CD4-positive, alpha-beta memory T cell (primary cell): ENCODE measurements around the gene LPCAT3. TPM values are rescaled to one million over a fixed set of nuclear protein-coding genes. Genes with fewer than 3 reads are reported as not detected.
A peak's percentile ranks its signal among the peaks of the same experiment; 100 is the strongest.

Source experiments
- CTCF ChIA-PET: fragments of 350-600 bp; sonication (Branson Sonifier 250); formaldehyde crosslinking; loops from one replicate; lab custom pipeline; 2021; ENCODE audit warnings: inconsistent platforms; ENCODE audit not compliant: partially characterized antibody; lab: Charles Lee
- POLR2A ChIA-PET: fragments of 350-600 bp; sonication (Branson Sonifier 250); formaldehyde crosslinking; loops from one replicate; lab custom pipeline; 2021; ENCODE audit not compliant: partially characterized antibody; lab: Charles Lee
- DNase-seq, 5 donors: peaks; one replicate each; pipeline versions ENCODE4 v3.0.0 to v3.0.0-alpha.2; 2020 to 2022; ENCODE audit warnings: mixed read lengths in 1 of 5
- H3K27ac ChIP-seq: one replicate; pipeline ENCODE4 v1.7.0; 2013; ENCODE audit warnings: low read depth, low read length
- H3K27me3 ChIP-seq: 2 replicates; pipeline ENCODE4 v1.7.0; 2013; ENCODE audit warnings: mild to moderate bottlenecking, low read length, moderate library complexity; ENCODE audit not compliant: insufficient read depth
- H3K36me3 ChIP-seq: 2 replicates; pipeline ENCODE4 v1.7.0; 2013; ENCODE audit warnings: mild to moderate bottlenecking, low read length, moderate library complexity; ENCODE audit not compliant: insufficient read depth
- H3K4me1 ChIP-seq: 2 replicates; pipeline ENCODE4 v1.7.0; 2013; ENCODE audit warnings: mild to moderate bottlenecking, low read length, moderate library complexity; ENCODE audit not compliant: insufficient read depth
- H3K4me3 ChIP-seq, 2 donors: one replicate each; pipeline ENCODE4 v1.7.0; 2013; ENCODE audit warnings: low read length in 2 of 2, mild to moderate bottlenecking in 1 of 2
- H3K9me3 ChIP-seq, 2 donors: one replicate each; pipeline ENCODE4 v1.7.0; 2013; ENCODE audit warnings: low read length in 2 of 2, control low read depth in 1 of 2; ENCODE audit not compliant: control insufficient read depth in 1 of 2
- H3K27ac Mint-ChIP-seq, 7 donors: one replicate each; pipeline ENCODE4 v1.8.0; 2020 to 2021; ENCODE audit warnings: mixed read lengths in 7 of 7, mild to moderate bottlenecking in 6 of 7, inconsistent platforms in 3 of 7, moderate library complexity in 3 of 7
- H3K27me3 Mint-ChIP-seq, 2 donors: one replicate each; pipeline ENCODE4 v1.8.0; 2020 to 2021; ENCODE audit warnings: mixed read lengths in 2 of 2
- H3K36me3 Mint-ChIP-seq, 2 donors: one replicate each; pipeline ENCODE4 v1.8.0; 2020 to 2021; ENCODE audit warnings: mixed read lengths in 2 of 2, inconsistent platforms in 1 of 2, mild to moderate bottlenecking in 1 of 2
- H3K4me1 Mint-ChIP-seq, 4 donors: one replicate each; pipeline ENCODE4 v1.8.0; 2020 to 2021; ENCODE audit warnings: mixed read lengths in 4 of 4, mild to moderate bottlenecking in 1 of 4
- H3K4me3 Mint-ChIP-seq, 8 donors: one replicate each; pipeline ENCODE4 v1.8.0; 2020 to 2021; ENCODE audit warnings: mixed read lengths in 8 of 8, mild to moderate bottlenecking in 7 of 8, moderate library complexity in 6 of 8, inconsistent platforms in 3 of 8
- H3K9me3 Mint-ChIP-seq, 8 donors: one replicate each; pipeline ENCODE4 v1.8.0; 2020 to 2021; ENCODE audit warnings: mixed read lengths in 8 of 8, mild to moderate bottlenecking in 5 of 8, inconsistent platforms in 3 of 8, moderate library complexity in 1 of 8
- intact Hi-C: fragments of 100-400 bp; cut with micrococcal nuclease; formaldehyde crosslinking; loops from one replicate; pipeline ENCODE4 v1.15.1; 2023
- polyA plus RNA-seq, 2 donors: library from polyadenylated mRNA; unstranded; fragments of 300-500 nt; fragmentation: Illumina TruSeq; gene quantifications; one replicate each; pipeline ENCODE4 v1.2.3, GENCODE V29; 2021
- total RNA-seq, 2 experiments: library from RNA; stranded (reverse); gene quantifications; one replicate each; pipeline ENCODE4 v1.2.3, GENCODE V29; 2021

The LPCAT3 gene
- total and polyA plus RNA-seq, 4 experiments from 2014 or later = 18.3 to 33.8 (median 23.4) TPM

DNA sequence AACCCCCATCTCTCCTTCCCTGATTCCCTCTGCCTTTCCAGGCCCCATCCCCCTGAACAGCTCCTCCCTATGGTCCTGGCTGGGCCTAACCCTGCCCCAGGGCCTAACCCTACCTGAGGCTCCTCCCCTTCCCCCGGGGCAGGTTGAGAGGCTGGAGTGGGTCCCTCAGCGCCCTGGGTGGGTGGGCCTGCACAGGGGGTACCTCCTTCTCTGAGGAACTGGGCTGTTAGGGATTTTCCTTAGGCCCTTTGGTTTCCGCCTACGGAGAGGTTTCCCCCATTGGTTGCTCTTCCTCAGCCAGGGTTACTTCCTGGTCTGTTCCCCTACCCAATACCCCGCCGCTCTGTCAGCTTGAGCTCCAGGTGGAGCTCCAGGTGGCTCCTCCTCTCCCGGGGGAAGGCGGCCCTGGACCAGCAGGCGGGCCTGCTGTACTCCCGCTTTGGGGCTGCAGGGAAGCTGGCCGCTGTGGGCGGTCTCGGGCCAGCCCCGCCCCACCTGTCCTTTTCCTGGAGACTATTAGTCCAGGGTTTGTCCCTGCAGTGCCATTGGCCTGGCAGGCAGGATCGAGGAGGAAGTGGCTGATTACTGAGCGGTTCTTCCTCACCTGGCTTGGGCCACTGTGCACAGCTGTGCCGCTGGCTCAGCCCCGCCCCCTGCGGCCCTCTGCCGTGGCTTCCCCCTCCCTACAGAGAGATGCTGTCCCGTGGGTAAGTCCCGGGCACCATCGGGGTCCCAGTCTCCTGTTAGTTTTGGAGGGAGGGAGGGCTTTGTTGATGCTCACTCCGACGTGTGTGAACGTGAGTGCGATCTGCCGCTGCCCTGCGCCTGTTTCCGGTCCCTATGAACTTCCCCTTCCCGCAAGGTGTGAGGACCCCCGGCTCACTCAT lies 72.0 kb downstream of the LPCAT3 start:
- peak overlapping the region; percentile 91 for H3K27ac ChIP-seq
- H3K36me3 ChIP-seq = no peaks in the 10 kb centered on the region
- H3K27me3 ChIP-seq = no peaks in the 10 kb centered on the region
- peaks cover 0 to 10% (median 0%) of the 10 kb centered on the region in 8 donors for H3K9me3 Mint-ChIP-seq
- peaks cover 0 to 25% of the 10 kb centered on the region in 2 donors for H3K36me3 Mint-ChIP-seq
- H3K4me3 Mint-ChIP-seq = peak overlapping the region; percentile 90 to 98 (median 96)
- peaks cover 80% of the 10 kb centered on the region for H3K4me1 ChIP-seq
- peak overlapping the region; percentile 95 to 99 (median 98) for H3K27ac Mint-ChIP-seq
- no peaks in the 10 kb centered on the region for H3K9me3 ChIP-seq
- peaks cover 49 to 84% (median 71%) of the 10 kb centered on the region in 4 donors for H3K4me1 Mint-ChIP-seq
- peak overlapping the region; percentile 75 to 87 for H3K4me3 ChIP-seq
- H3K27me3 Mint-ChIP-seq = no peaks in the 10 kb centered on the region
- ChIA-PET POLR2A (interaction anchor here (1.1 to 22.1 kb wide), 9 partner anchors 14 to 166 kb away, joined by 3 to 1807 read pairs (median 62); partner anchors contain the start of genes ATN1, C1RL, EMG1 and LPCAT3), CTCF (interaction anchor here (0.9 to 18.5 kb wide), 12 partner anchors 8 to 166 kb away, joined by 3 to 774 read pairs (median 12); partner anchors contain the start of genes C1RL, ENO2, LPCAT3 and SPSB2)
- intact Hi-C loops = no loop called here
- peak; percentile 56 to 86 (median 66) for DNase-seq

GRCh38 chr12:6945613-6946012 lies 72.7 kb downstream of the LPCAT3 start:
- Histone ChIP-seq H3K27ac (peak overlapping the region; percentile 91), H3K36me3 (no peaks in the 10 kb centered on the region), H3K4me1 (peaks cover 76% of the 10 kb centered on the region), H3K9me3 (no peaks in the 10 kb centered on the region), H3K4me3 (peak overlapping the region; percentile 75 to 87), H3K27me3 (no peaks in the 10 kb centered on the region)
- Mint-ChIP-seq H3K27me3 (no peaks in the 10 kb centered on the region), H3K4me1 (peaks cover 46 to 80% (median 69%) of the 10 kb centered on the region in 4 donors), H3K36me3 (peaks cover 0 to 20% of the 10 kb centered on the region in 2 donors), H3K27ac (peak overlapping the region; percentile 95 to 100 (median 98)), H3K4me3 (peak overlapping the region; percentile 91 to 99 (median 98)), H3K9me3 (peaks cover 0 to 10% (median 0%) of the 10 kb centered on the region in 8 donors)
- intact Hi-C loops = no loop called here
- POLR2A ChIA-PET = interaction anchor here (1.1 to 22.1 kb wide), 9 partner anchors 14 to 257 kb away, joined by 3 to 1807 read pairs (median 62); partner anchors contain the start of genes ATN1, C1RL, EMG1 and LPCAT3
- no peak for DNase-seq
- CTCF ChIA-PET = interaction anchor here (0.9 to 18.5 kb wide), 19 partner anchors 7 to 167 kb away, joined by 3 to 774 read pairs (median 7); partner anchors contain the start of genes C1RL, ENO2, LPCAT3 and SPSB2

- Histone ChIP-seq H3K4me1 (peaks cover 66% of the 10 kb centered on the region), H3K27ac (peak overlapping the region; percentile 91), H3K4me3 (peak overlapping the region; percentile 87 to 90), H3K9me3 (no peaks in the 10 kb centered on the region), H3K36me3 (no peaks in the 10 kb centered on the region), H3K27me3 (no peaks in the 10 kb centered on the region)
- Mint-ChIP-seq H3K4me3 (peak overlapping the region; percentile 91 to 99 (median 98)), H3K36me3 (peaks cover 0 to 19% of the 10 kb centered on the region in 2 donors), H3K4me1 (peaks cover 37 to 74% (median 60%) of the 10 kb centered on the region in 4 donors), H3K27ac (peak overlapping the region; percentile 95 to 100 (median 98)), H3K27me3 (no peaks in the 10 kb centered on the region), H3K9me3 (peaks cover 0 to 10% (median 0%) of the 10 kb centered on the region in 8 donors)
- intact Hi-C loops = loop anchor here (1.0 kb wide), 10 partner anchors 17 to 169 kb away; partner anchors contain the start of genes C1R, C1RL, EMG1 and ENO2
- CTCF ChIA-PET = interaction anchor here (0.6 to 18.5 kb wide), 24 partner anchors 8 to 171 kb away, joined by 3 to 774 read pairs (median 6); partner anchors contain the start of genes C1RL, LPCAT3, SPSB2 and USP5
- POLR2A ChIA-PET = interaction anchor here (0.8 to 22.1 kb wide), 31 partner anchors 8 to 696 kb away, joined by 3 to 1807 read pairs (median 8); partner anchors contain the start of genes ATN1, C1RL, CDCA3 and CLSTN3
- DNase-seq = peak; percentile 84 to 90 (median 85)
These were observed 73.7 kb downstream of the LPCAT3 start for GRCh38 chr12:6944381-6945186.

- Mint-ChIP-seq H3K36me3 (peaks cover 0 to 19% of the 10 kb centered on the region in 2 donors), H3K4me1 (peaks cover 32 to 73% (median 57%) of the 10 kb centered on the region in 4 donors), H3K27me3 (no peaks in the 10 kb centered on the region), H3K9me3 (peaks cover 0 to 10% (median 0%) of the 10 kb centered on the region in 8 donors), H3K27ac (peak within 1 kb of the TSS; percentile 95 to 100 (median 98)), H3K4me3 (peak within 1 kb of the TSS; percentile 91 to 99 (median 98))
- Histone ChIP-seq H3K36me3 (no peaks in the 10 kb centered on the region), H3K4me3 (peak within 1 kb of the TSS; percentile 87 to 90), H3K27me3 (no peaks in the 10 kb centered on the region), H3K4me1 (peaks cover 58% of the 10 kb centered on the region), H3K9me3 (no peaks in the 10 kb centered on the region), H3K27ac (peak within 1 kb of the TSS; percentile 91)
- peak in 4 of 5 donors; percentile 85 to 90 (median 89) for DNase-seq
- POLR2A ChIA-PET = interaction anchor here (0.7 to 22.1 kb wide), 35 partner anchors 8 to 697 kb away, joined by 3 to 1807 read pairs (median 7); partner anchors contain the start of genes ATN1, C1R, C1RL and CD4
- intact Hi-C loops = loop anchor here (1.0 kb wide), 11 partner anchors 17 to 169 kb away; partner anchors contain the start of genes C1R, C1RL, EMG1 and ENO2
- CTCF ChIA-PET = interaction anchor here (0.6 to 18.5 kb wide), 21 partner anchors 9 to 172 kb away, joined by 3 to 774 read pairs (median 5); partner anchors contain the start of genes C1RL, LPCAT3, SPSB2 and TPI1
These were observed 74.4 kb downstream of the LPCAT3 start, which contains the start of the genes C12orf57 and RNU7-1 for GRCh38 chr12:6943722-6944380. C12orf57 (plus strand) TSS chr12:6944022; CDS start chr12:6944122, 100 bp downstream. RNU7-1 (plus strand) TSS chr12:6943816.

DNA sequence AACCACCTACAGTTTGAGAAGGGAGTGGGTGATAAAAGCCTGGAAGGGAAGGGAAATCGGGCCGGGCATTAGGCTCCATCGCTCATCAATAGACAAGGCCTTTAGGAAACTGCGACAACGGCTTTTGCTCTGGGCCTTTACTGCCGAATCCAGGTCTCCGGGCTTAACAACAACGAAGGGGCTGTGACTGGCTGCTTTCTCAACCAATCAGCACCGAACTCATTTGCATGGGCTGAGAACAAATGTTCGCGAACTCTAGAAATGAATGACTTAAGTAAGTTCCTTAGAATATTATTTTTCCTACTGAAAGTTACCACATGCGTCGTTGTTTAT lies 74.9 kb downstream of the LPCAT3 start:
- Mint-ChIP-seq H3K4me1 (peaks cover 30 to 73% (median 53%) of the 10 kb centered on the region in 4 donors), H3K9me3 (peaks cover 0 to 10% (median 0%) of the 10 kb centered on the region in 8 donors), H3K4me3 (peak overlapping the region; percentile 91 to 99 (median 98)), H3K27me3 (no peaks in the 10 kb centered on the region), H3K36me3 (peaks cover 0 to 19% of the 10 kb centered on the region in 2 donors), H3K27ac (peak overlapping the region; percentile 95 to 100 (median 98))
- peak in 4 of 5 donors; percentile 90 to 95 (median 92) for DNase-seq
- H3K27ac ChIP-seq = peak overlapping the region; percentile 91
- H3K9me3 ChIP-seq = no peaks in the 10 kb centered on the region
- POLR2A ChIA-PET = interaction anchor here (0.7 to 22.1 kb wide), 33 partner anchors 9 to 697 kb away, joined by 3 to 1807 read pairs (median 7); partner anchors contain the start of genes ATN1, C1R, C1RL and CD4
- intact Hi-C loops = loop anchor here (1.0 kb wide), 1 partner anchor 91 kb away; the partner anchor contains the start of gene USP5
- H3K4me1 ChIP-seq = peaks cover 56% of the 10 kb centered on the region
- CTCF ChIA-PET = interaction anchor here (0.6 to 18.5 kb wide), 18 partner anchors 9 to 169 kb away, joined by 3 to 774 read pairs (median 10); partner anchors contain the start of genes C1RL, LPCAT3, SPSB2 and TPI1
- H3K4me3 ChIP-seq = peak overlapping the region; percentile 87 to 90
- H3K27me3 ChIP-seq = no peaks in the 10 kb centered on the region
- no peaks in the 10 kb centered on the region for H3K36me3 ChIP-seq
